GM12872 (cell line): ENCODE data around the gene IKZF1.

Source experiments
- CTCF ChIP-seq: IDR thresholded peaks from 3 replicates; pipeline ENCODE4 v1.5.1; 2011; ENCODE audit warnings: low read depth, mild to moderate bottlenecking, low read length, moderate library complexity; ENCODE audit not compliant: insufficient read depth

The IKZF1 gene

GRCh38 chr7:50310361-50310760 lies 5.8 kb downstream of the IKZF1 start:
- no peak for TF ChIP-seq CTCF

GRCh38 chr7:50310956-50311355 lies 6.4 kb downstream of the IKZF1 start:
- no peak for TF ChIP-seq CTCF

DNA sequence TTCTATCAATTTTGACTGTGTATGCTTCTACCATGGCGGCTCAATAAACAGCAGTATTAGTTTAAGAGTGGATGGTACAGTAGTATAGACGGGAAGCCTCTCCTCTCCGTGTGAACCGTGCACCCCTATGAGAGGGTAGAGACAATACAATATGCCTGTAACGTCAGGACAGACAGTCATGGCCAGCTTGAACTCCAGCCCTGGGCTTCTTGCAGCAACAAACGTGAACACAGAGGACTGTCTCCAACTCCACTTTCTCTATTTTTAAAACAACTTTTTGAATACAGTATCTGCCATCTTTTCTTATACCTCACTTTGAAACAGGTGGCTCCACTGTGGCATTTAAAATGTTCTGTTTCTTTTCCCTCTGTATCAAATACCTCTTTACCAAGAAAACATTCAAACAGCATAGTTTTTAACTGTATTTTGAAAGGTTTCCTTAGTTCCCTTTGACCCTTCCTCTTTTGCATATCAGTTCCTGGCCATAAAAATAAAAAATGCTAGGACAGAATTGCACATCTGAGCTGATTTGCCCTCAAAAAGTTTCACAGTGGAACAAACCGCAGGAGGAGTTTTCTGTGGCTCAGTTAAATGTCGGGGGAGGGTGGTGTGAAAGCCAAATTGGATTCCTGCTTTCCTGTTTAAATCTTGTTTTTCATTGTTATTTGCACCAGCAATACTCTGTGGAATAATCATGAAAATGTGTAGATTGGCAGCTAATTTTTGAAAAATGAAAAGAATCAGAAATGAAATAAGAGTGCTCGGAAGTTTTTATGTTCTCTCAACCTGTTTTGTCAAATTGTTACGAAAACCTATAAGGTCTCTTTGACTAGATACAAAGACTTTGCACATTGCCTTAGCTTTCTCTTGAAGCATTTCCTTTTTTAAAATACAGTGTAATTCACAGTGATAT lies 8.0 kb downstream of the IKZF1 start:
- TF ChIP-seq CTCF: no peak

GRCh38 chr7:50314836-50315592 lies 10.5 kb downstream of the IKZF1 start:
- TF ChIP-seq CTCF: no peak

GRCh38 chr7:50315739-50316671 lies 11.5 kb downstream of the IKZF1 start:
- 0 out of 3 replicates have a peak, but pooled peaks have one; percentile 16 for TF ChIP-seq CTCF

DNA sequence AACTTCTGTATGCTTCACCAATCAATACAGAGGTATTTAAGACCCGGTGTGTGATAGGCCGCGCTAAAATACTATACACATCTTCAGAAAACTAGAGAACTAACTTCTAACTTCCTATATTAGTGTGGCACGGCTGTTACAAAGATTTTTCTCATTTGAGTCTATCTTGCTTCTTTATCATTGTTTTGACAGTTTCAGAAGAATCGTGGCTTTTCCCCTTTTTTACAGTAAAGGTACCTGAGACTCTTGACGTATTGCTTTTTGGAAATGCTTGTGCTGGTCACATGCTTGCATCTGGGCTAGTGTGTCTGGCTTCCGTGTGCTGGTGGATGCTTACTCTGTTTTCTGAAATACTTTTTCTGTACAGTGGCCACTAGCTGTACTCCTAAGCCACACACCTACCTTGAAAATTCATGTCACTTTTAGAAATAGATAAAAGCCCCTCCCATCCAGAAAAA lies 12.7 kb downstream of the IKZF1 start:
- peak; percentile 15; the same call in 1 of the 3 replicates for TF ChIP-seq CTCF
